Liver (tissue), 9 donors: ENCODE results near the gene TOMM20. TPM values are rescaled to one million over a fixed set of nuclear protein-coding genes. Genes with fewer than 3 reads are reported as not detected.

Experiments used
- DNase-seq: peaks from one replicate; pipeline ENCODE4 v3.0.0-alpha.2; 2017; ENCODE audit warnings: low spot score
- H3K27ac ChIP-seq, 2 donors: one replicate each; pipeline ENCODE4 v1.7.0; 2013; ENCODE audit warnings: inconsistent platforms in 2 of 2, low read length in 2 of 2, control low read depth in 1 of 2, low read depth in 1 of 2, mild to moderate bottlenecking in 1 of 2
- H3K27me3 ChIP-seq, 4 donors: one replicate each; pipeline versions ENCODE4 v1.6.1 to v1.7.0; 2013; ENCODE audit warnings: low read length in 3 of 4, inconsistent platforms in 1 of 4, mild to moderate bottlenecking in 1 of 4, moderate library complexity in 1 of 4; ENCODE audit not compliant: control insufficient read depth in 4 of 4, insufficient read depth in 4 of 4
- H3K36me3 ChIP-seq, 4 donors: one replicate each; pipeline versions ENCODE4 v1.6.1 to v1.7.0; 2013; ENCODE audit warnings: low read length in 3 of 4, mild to moderate bottlenecking in 3 of 4, low read depth in 1 of 4, moderate library complexity in 1 of 4; ENCODE audit not compliant: control insufficient read depth in 4 of 4, insufficient read depth in 3 of 4
- H3K4me1 ChIP-seq, 4 donors: one replicate each; pipeline versions ENCODE4 v1.6.1 to v1.7.0; 2013; ENCODE audit warnings: low read length in 3 of 4, mild to moderate bottlenecking in 3 of 4, moderate library complexity in 1 of 4; ENCODE audit not compliant: control insufficient read depth in 4 of 4, insufficient read depth in 4 of 4
- H3K4me3 ChIP-seq, 3 donors: one replicate each; pipeline versions ENCODE4 v1.6.1 to v1.7.0; 2013; ENCODE audit warnings: low read length in 3 of 3, control low read depth in 1 of 3, low read depth in 1 of 3, mild to moderate bottlenecking in 1 of 3
- H3K9ac ChIP-seq, 2 donors: one replicate each; pipeline ENCODE4 v1.7.0; 2013; ENCODE audit warnings: low read length in 2 of 2, mild to moderate bottlenecking in 2 of 2, moderate library complexity in 2 of 2, control low read depth in 1 of 2, low read depth in 1 of 2
- H3K9me3 ChIP-seq, 4 donors: one replicate each; pipeline versions ENCODE4 v1.6.1 to v1.7.0; 2013; ENCODE audit warnings: low read length in 3 of 4; ENCODE audit not compliant: control insufficient read depth in 4 of 4
- EGR1 ChIP-seq, 2 donors: IDR thresholded peaks; 2 replicates each; pipeline ENCODE4 v1.6.1; 2016 to 2018; ENCODE audit warnings: antibody characterized with exemption in 2 of 2, low read depth in 2 of 2
- FOXA1 ChIP-seq: IDR thresholded peaks from 2 replicates; pipeline ENCODE4 v1.6.1; 2016; ENCODE audit warnings: antibody characterized with exemption
- FOXA2 ChIP-seq: IDR thresholded peaks from 2 replicates; pipeline ENCODE4 v1.6.1; 2016; ENCODE audit warnings: antibody characterized with exemption
- GABPA ChIP-seq, 2 donors: IDR thresholded peaks in 1 of 2; conservative IDR thresholded peaks in 1 of 2; 2 replicates each; pipeline ENCODE4 v1.6.1; 2016; ENCODE audit warnings: antibody characterized with exemption in 2 of 2, mild to moderate bottlenecking in 1 of 2, moderate library complexity in 1 of 2
- NR2F2 ChIP-seq: IDR thresholded peaks from 2 replicates; pipeline ENCODE4 v1.6.1; 2016; ENCODE audit warnings: antibody characterized with exemption
- RAD21 ChIP-seq, 2 donors: IDR thresholded peaks; 2 replicates each; pipeline ENCODE4 v1.6.1; 2016; ENCODE audit warnings: antibody characterized with exemption in 2 of 2, mild to moderate bottlenecking in 2 of 2
- SP1 ChIP-seq: IDR thresholded peaks from 2 replicates; pipeline ENCODE4 v1.6.1; 2018; ENCODE audit warnings: antibody characterized with exemption, mild to moderate bottlenecking
- WGBS: extraction: QIAGEN DNeasy Blood & Tissue Kit; methylation state at CpG from one replicate; pipeline ENCODE4 v1.1.7; 2013; 5-methylcytosine and 5-hydroxymethylcytosine counted together
- polyA plus RNA-seq, 2 donors: library from polyadenylated mRNA; stranded (reverse) in 1 of 2; unstranded in 1 of 2; fragments of 200-250 nt in 1 of 2; fragments of >200 nt in 1 of 2; fragmentation: Nextera tagmentation in 1 of 2; extraction: Ambion mirVana in 1 of 2; gene quantifications; one replicate each; pipeline versions ENCODE4 v1.2.1 to v1.2.3, GENCODE V29; 2013 to 2015
- total RNA-seq, 2 donors: library from RNA; depleted of rRNA; stranded (reverse); fragments of >200 nt; gene quantifications; one replicate each; pipeline ENCODE4 v1.2.3, GENCODE V29; 2014
- TF ChIP-seq, protein P1 (sequence below): IDR thresholded peaks from 2 replicates; pipeline ENCODE4 v1.6.1; 2016; ENCODE audit warnings: antibody characterized with exemption, mild to moderate bottlenecking
- TF ChIP-seq, protein P2 (sequence below): IDR thresholded peaks from 2 replicates; pipeline ENCODE4 v1.6.1; 2016; ENCODE audit warnings: antibody characterized with exemption
- TF ChIP-seq, protein P3 (sequence below): fragments of 150-350 bp; IDR thresholded peaks from 2 replicates; pipeline ENCODE4 v1.5.1; 2017; ENCODE audit warnings: improper control_type of control experiment, low read depth, low read length; ENCODE audit not compliant: missing input control
- TF ChIP-seq, protein P4 (sequence below): IDR thresholded peaks from 2 replicates; pipeline ENCODE4 v1.6.1; 2016; ENCODE audit warnings: antibody characterized with exemption
- donor health status: healthy.
- donor health status: healthy.
- donor health status: healthy.
- donor health status: healthy.
- donor health status: healthy.

The TOMM20 gene
- total and polyA plus RNA-seq, 4 donors, result 33.4 to 74.4 (median 39.1) TPM

DNA sequence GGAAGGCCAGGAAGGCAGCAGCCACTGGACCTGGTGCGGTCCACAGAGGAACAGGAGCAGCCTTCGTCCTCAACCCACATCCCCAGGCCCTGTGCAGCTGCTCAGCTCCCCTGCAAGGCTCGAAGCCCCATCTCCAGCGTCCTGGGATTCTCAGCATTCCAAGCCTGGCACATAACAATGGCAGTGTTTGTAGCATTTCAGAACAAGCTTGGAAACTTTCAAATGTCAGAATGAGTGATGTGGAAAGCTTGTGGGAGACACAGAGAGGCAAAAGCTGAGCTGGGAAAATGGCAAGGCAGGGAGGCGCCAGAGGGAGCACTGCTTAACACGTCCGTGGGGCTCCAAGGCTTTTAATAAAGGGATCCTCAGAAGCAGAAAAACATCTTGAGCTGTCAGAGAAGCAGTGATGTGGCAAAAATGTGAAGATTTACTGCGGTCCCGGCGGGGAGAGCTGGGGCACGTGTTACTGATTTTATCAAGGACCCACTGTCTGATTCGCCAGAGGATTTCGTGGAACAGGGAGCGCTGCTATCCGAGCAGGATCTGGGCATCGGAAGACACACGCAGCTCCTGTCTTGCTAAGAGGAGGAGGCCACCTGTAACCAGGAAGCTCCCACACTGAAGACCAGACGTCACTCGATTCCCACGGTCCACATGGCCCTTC is 38.1 kb downstream of the TOMM20 start:
- no peak overlapping the region for H3K4me3 ChIP-seq
- 83% methylated on average over 20 of the region's 20 CpGs for whole genome bisulfite sequencing
- TF ChIP-seq FOXA1 (no peak), RAD21 (IDR thresholded peaks at IDR 0.05) (no peak), EGR1 (IDR thresholded peaks at IDR 0.05; ENCODE audit: low read depth in 2 of 2) (no peak)
- TF ChIP-seq, protein P1, sequence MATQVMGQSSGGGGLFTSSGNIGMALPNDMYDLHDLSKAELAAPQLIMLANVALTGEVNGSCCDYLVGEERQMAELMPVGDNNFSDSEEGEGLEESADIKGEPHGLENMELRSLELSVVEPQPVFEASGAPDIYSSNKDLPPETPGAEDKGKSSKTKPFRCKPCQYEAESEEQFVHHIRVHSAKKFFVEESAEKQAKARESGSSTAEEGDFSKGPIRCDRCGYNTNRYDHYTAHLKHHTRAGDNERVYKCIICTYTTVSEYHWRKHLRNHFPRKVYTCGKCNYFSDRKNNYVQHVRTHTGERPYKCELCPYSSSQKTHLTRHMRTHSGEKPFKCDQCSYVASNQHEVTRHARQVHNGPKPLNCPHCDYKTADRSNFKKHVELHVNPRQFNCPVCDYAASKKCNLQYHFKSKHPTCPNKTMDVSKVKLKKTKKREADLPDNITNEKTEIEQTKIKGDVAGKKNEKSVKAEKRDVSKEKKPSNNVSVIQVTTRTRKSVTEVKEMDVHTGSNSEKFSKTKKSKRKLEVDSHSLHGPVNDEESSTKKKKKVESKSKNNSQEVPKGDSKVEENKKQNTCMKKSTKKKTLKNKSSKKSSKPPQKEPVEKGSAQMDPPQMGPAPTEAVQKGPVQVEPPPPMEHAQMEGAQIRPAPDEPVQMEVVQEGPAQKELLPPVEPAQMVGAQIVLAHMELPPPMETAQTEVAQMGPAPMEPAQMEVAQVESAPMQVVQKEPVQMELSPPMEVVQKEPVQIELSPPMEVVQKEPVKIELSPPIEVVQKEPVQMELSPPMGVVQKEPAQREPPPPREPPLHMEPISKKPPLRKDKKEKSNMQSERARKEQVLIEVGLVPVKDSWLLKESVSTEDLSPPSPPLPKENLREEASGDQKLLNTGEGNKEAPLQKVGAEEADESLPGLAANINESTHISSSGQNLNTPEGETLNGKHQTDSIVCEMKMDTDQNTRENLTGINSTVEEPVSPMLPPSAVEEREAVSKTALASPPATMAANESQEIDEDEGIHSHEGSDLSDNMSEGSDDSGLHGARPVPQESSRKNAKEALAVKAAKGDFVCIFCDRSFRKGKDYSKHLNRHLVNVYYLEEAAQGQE, result no peak
- TF ChIP-seq, protein P2, sequence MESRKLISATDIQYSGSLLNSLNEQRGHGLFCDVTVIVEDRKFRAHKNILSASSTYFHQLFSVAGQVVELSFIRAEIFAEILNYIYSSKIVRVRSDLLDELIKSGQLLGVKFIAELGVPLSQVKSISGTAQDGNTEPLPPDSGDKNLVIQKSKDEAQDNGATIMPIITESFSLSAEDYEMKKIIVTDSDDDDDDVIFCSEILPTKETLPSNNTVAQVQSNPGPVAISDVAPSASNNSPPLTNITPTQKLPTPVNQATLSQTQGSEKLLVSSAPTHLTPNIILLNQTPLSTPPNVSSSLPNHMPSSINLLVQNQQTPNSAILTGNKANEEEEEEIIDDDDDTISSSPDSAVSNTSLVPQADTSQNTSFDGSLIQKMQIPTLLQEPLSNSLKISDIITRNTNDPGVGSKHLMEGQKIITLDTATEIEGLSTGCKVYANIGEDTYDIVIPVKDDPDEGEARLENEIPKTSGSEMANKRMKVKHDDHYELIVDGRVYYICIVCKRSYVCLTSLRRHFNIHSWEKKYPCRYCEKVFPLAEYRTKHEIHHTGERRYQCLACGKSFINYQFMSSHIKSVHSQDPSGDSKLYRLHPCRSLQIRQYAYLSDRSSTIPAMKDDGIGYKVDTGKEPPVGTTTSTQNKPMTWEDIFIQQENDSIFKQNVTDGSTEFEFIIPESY, result no peak
- TF ChIP-seq, protein P3, sequence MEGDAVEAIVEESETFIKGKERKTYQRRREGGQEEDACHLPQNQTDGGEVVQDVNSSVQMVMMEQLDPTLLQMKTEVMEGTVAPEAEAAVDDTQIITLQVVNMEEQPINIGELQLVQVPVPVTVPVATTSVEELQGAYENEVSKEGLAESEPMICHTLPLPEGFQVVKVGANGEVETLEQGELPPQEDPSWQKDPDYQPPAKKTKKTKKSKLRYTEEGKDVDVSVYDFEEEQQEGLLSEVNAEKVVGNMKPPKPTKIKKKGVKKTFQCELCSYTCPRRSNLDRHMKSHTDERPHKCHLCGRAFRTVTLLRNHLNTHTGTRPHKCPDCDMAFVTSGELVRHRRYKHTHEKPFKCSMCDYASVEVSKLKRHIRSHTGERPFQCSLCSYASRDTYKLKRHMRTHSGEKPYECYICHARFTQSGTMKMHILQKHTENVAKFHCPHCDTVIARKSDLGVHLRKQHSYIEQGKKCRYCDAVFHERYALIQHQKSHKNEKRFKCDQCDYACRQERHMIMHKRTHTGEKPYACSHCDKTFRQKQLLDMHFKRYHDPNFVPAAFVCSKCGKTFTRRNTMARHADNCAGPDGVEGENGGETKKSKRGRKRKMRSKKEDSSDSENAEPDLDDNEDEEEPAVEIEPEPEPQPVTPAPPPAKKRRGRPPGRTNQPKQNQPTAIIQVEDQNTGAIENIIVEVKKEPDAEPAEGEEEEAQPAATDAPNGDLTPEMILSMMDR, result no peak
- TF ChIP-seq, protein P4, sequence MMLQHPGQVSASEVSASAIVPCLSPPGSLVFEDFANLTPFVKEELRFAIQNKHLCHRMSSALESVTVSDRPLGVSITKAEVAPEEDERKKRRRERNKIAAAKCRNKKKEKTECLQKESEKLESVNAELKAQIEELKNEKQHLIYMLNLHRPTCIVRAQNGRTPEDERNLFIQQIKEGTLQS, result no peak
- H3K4me1 ChIP-seq, result peaks cover 0 to 13% (median 6%) of the 10 kb centered on the region in 4 donors
- no peak overlapping the region for H3K27ac ChIP-seq
- no peak overlapping the region for H3K9ac ChIP-seq
- DNase-seq, result no peak
- H3K27me3 ChIP-seq, result no peaks in the 10 kb centered on the region
- H3K9me3 ChIP-seq, result no peaks in the 10 kb centered on the region
- H3K36me3 ChIP-seq, result no peaks in the 10 kb centered on the region

DNA sequence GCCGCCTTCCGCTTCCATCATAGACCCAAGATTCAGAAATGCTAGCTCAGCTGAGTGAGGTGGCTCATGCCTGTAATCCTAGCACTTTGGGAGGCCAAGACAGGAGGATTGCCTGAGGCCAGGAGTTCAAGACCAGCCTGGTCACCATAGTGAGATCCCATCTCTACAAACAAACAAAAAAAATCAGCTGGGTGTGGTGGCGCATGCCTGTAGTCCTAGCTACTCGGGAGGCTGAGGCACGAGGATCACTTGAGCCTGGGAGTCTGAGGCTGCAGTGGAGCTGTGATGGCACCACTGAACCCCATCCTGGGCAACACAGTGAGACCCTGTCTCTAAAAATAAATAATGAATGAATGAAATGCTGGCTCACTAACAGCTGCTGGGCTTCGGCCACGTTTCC is 39.7 kb downstream of the TOMM20 start:
- no peaks in the 10 kb centered on the region for H3K36me3 ChIP-seq
- H3K4me1 ChIP-seq, result peaks cover 0 to 15% (median 10%) of the 10 kb centered on the region in 4 donors
- H3K4me3 ChIP-seq, result no peak overlapping the region
- TF ChIP-seq EGR1 (IDR thresholded peaks at IDR 0.05; ENCODE audit: low read depth in 2 of 2) (no peak), NR2F2 (no peak)
- no peak overlapping the region for H3K9ac ChIP-seq
- H3K9me3 ChIP-seq, result no peaks in the 10 kb centered on the region
- WGBS, result 96% methylated on average over 7 of the region's 7 CpGs
- no peak overlapping the region for H3K27ac ChIP-seq
- H3K27me3 ChIP-seq, result no peaks in the 10 kb centered on the region
- DNase-seq, result no peak

DNA sequence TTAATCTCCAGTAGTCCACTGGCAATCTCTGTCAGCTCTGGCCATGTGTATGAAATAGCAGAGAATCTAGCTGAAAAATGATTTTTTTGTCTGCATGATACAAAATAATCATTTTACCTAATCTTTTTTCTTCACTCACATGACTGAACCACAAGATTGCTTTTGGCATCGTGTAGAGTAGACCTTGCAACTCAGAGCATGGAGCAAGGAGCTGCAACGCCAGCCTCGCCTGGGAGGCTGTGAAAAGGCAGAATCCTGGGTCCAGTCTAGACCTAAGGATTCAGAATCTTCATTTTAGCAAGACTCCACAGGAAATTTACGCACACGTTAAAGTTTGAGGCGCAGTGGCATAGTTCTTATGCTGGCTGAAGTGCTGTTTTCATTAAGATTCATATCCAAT is 40.2 kb downstream of the TOMM20 start:
- H3K9ac ChIP-seq, result no peak overlapping the region
- H3K27me3 ChIP-seq, result no peaks in the 10 kb centered on the region
- H3K9me3 ChIP-seq, result no peaks in the 10 kb centered on the region
- TF ChIP-seq, protein P4, result no peak
- no peak for TF ChIP-seq FOXA1
- TF ChIP-seq GABPA (IDR thresholded peaks at IDR 0.05 in 1 of 2, conservative IDR thresholded peaks at IDR 0.05 in 1 of 2), result no peak
- TF ChIP-seq EGR1 (IDR thresholded peaks at IDR 0.05; ENCODE audit: low read depth in 2 of 2), result no peak
- TF ChIP-seq RAD21 (IDR thresholded peaks at IDR 0.05), result no peak
- TF ChIP-seq, protein P1, result no peak
- no peak for TF ChIP-seq SP1
- TF ChIP-seq FOXA2, result no peak
- H3K4me3 ChIP-seq, result no peak overlapping the region
- peaks cover 0 to 15% (median 10%) of the 10 kb centered on the region in 4 donors for H3K4me1 ChIP-seq
- 90% methylated on average over 6 of the region's 6 CpGs for WGBS
- H3K36me3 ChIP-seq, result no peaks in the 10 kb centered on the region
- no peak for DNase-seq
- no peak overlapping the region for H3K27ac ChIP-seq
